GM18858 (cell line): ENCODE results near the gene A2ML1.
A peak's percentile ranks its signal among the peaks of the same experiment; 100 is the strongest.
"Not testable (repeated sequence)": the region's sequence is repeated elsewhere in the genome, so short reads cannot be mapped to it uniquely, and the experiment has no call there.

Source experiments
- ATAC-seq: cut with Tn5 transposase; IDR thresholded peaks from one replicate; pipeline ENCODE4 v1.9.1; 2021; ENCODE audit not compliant: unreplicated experiment

A2ML1 gene

DNA sequence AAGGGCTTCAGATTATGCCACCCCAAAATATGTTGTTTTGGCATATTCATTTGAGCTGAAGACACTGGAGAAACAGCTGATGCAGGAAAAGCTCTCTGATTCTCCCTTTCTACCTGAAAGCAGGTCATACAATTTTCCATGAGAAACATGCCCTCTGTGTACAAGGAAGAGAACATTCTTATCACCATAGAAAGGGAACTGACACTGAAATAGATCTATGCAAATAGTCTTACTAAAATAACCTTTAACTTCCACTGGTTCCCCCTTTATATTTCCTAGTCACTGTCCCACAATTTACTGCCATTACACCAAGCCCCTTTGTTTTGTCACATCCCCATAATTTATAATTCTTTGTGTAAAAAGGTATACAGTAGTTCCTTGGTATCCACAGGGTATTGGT, 82.2 kb downstream of the A2ML1 start:
- no peak for ATAC-seq

DNA sequence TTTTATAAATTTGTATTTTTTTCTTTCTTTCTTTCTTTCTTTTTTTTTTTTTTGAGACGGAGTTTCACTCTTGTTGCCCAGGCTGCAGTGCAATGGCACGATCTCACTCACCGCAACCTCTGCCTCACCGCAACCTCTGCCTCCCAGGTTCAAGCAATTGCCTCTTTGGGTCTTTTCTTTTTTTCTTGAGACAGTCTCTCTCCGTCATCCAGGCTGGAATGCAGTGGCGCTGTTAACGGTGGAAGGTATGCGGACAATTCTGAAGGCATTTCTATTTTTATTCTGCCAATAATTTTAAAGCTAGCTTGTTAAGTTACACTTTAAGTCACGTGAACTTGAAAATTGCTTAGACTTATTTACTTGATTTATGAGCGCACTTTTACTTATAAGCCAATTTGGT, 83.1 kb downstream of the A2ML1 start:
- ATAC-seq = no peak

DNA sequence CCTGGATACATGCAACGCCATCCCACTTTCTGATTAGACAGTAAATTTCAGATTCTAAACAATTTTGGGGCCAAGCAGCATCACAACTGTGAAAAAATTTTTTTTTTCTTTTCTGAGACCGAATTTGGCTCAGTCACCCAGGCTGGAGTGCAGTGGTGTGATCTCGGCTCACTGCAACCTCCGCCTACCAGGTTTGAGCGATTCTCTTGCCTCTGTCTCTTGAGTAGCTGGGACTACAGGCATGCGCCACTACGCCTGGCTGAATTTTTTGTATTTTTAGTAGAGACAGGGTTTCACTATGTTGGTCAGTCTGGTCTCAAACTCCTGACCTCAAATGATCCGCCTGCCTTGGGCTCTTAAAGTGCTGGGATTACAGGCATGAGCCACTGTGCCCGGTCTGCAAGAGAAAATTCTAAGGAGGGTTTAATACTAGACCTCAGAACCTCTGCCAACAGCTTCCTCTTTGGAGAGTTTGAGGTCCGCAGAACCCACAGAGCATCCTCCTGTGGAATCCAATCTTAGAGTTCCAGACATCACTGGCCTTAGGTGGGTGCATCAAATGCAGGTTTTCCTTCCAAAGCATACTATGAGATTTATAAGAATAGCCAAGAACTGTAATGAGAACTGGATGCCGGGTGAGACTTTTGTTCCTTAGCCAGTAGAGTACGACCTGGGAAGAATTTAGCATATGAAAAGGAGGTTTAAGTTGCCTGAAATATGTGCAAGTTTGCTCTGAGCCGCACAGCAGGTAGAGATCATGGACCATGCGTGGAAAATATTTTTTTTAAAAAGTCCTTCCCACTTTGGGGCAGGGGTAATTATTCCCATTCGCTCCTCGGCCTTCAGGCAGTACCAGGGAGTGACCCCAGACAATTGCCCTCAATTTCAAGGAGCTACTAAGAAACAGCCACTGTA, 84.1 kb downstream of the A2ML1 start:
- ATAC-seq = no peak

DNA sequence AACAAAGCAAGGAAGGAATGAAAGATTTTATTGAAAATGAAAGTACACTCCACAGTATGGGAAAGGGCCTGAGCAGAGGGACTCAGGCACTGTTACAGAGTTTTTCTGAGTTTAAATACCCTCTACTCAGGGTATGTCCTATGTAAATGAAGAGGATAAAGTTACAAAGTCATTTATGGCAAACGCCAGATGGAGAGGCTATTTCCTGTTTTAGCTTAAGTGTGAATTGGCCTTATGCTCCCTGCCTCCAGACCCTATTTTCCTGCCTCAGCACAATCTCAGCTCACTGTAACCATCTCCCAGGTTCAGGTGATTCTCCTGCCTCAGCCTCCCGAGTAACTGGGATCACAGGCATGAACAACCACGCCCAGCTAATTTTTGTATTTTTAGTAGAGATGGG, 85.1 kb downstream of the A2ML1 start:
- ATAC-seq = no peak

DNA sequence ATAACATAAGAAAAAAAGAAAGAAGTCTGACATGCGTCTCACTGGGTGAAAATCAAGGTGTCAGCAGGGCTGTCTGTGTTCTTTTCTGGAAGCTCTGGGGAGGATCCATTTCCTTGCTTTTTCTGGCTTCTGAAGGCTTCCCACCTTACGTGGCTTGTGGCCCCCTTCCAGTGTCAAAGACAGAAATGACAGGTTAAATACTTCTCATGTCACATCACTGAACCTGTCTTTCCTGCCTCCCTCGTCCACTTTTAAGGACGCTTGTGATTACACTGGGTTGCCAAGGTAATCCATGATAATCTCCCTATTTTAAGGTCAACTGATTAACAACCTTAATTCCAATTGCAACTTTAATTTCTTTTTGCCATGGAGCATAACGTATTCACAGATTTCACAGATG, 87.3 kb downstream of the A2ML1 start:
- no peak for ATAC-seq

DNA sequence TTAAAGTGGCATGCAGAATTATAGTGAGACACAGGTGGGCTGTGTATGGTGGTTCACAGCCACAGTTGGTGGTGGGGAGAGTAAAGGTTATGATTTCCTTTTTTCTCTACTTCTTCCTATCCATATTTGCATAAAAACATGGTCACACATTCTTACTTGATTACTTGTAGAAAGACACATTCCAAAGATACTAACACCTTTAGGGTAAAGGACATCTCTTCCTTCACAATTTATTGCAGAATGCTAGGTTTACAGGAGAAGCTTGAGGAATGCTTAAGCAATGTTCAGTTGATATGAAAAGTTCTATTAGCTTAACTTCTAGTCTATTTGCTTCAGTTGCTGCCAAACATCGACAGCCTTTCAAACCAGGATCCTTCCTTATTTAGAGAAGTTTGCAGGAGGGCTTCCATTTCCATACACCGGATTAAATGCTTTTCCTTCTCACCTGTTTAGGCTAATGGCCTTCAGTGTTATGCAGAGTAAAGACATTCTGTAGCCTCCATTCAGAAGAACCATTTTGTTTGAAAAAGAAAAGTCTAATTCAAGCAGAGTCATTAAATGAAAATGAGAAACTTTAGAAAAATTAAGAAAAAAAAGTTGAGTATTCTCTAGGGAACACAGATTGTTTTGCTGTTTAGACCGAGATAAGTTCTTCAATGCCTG, 89.3 kb downstream of the A2ML1 start:
- no peak for ATAC-seq

DNA sequence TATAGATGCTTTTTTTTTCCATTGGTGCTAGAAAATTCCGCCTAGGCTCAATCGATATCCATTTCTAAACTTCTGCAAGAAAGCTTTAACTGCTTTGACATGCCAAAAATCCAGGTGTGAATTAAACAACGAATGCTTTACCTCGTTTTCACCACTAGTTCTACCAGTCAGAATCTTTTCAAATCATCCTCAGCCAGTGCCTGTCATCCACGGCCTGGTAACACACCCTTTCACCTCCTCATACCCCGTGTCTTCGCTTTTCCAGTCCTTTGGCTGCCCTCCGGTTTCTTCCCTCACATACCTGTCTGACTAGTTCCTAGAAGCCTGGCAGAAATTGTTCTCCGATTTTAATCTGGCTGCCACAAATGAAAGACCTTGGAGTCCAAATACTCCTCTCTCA, 90.5 kb downstream of the A2ML1 start:
- no peak for ATAC-seq

DNA sequence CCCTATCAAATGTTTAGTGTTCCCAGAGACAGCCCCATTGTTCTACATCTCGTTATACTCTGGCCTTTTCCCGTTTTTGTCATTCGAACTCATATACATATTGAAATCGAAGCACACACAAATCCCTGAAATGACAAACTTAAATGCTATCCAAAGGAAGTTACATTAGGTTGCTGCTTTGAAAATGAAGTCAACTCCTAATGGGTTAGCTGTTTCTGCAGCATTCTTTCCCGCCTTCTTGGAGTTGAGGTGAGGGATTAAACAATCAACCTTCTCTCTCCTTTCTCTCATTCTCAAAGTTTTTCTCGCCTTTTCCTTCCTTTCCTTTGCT, 91.2 kb downstream of the A2ML1 start:
- ATAC-seq = no peak

DNA sequence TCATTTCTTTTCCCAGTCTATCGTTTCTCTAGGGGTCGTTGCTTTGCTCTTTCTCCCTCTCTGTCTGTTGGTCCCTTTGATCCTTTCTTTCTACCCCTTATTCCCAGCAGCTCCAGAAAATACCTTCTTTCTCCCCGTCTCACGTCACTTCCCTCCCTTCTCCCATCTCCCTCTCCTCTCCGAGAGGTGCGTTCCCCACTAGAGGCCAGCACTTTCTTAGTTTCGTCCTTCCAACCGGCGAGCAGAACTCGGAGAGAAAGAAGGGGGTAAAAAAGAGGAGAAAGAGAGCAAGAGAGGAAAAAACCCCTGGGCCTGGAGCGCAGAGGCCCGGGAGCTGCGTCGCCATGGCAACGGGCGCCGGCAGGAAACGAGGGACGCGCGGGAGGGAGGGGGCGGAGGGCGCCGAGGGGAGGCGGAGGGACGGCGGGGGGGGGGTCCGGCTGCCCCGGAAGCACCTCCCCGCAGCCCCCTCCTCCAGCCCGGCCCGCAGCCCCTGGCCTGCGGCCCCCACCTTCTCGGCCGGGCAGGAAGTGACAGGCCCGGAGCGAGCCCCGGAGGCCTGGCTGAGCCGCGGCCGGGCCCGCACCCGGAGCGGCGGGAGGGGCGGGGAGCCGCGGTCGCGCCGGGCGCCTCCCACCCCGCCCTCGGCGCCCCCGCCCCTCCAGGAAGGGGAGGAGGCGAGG, 91.8 kb downstream of the A2ML1 start, which contains the start of gene PHC1:
TSS of gene PHC1 (plus strand) at position 477 of the 683 bp plus-strand sequence. CDS start 3,169 bp downstream, outside the sequence.
- ATAC-seq = peak; percentile 35

DNA sequence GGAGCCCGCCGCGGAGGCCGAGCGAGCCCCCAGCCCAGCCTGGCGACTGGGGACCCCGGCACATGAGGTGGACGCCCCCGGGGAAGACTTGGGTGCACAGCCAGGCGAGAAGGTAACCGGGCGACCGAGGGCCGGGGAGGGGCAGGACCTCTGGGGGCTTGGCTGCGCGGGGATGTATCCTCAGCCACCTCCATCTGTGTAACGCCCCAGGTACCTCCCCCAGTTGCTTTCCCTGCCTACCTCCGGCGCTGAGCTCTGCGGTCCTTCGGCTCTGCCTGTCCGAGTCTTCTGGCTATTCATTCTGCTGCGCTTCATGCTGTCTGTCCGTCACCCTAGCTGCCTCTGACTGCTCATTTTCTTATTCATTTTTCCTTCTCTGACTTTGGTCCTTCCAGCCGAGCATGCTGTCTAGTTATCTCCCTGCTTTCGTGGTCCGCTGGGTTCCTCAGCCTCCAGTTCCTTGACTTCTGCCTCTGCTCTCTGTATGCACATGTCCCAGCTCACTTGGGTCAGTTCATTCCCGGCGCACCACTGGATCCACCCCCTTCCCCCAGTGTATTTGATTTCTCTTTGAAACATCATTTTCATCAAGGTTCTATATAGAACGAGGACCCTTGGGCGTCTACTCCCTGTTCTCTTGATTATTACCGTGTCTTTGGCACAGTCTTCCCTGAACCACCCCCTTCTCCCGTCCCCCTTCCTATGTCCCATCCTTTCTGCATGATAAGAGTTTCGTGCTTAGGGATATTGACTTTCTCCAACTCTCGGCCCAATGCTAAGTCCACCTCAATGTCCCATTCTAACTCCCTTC, 92.5 kb downstream of the A2ML1 start:
- no peak for ATAC-seq

DNA sequence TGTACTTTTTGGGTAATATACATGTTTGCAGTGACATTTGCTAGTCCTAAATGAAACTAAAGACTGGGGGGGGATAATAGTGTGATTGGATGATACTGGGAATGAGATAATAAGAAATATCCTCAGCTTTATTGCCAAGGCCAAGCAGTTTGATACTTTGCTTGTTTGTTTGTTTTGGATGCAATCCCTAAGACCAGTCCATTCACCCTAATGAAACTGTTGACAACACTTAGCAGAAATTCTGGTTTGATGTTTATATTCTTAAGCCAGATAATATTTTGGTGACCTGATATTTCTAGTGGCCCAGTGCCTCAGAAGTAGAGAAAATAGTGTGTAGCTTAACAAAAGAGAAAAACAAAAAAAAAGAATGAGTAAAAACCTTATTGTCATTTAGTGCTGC, 93.7 kb downstream of the A2ML1 start:
- ATAC-seq = no peak

DNA sequence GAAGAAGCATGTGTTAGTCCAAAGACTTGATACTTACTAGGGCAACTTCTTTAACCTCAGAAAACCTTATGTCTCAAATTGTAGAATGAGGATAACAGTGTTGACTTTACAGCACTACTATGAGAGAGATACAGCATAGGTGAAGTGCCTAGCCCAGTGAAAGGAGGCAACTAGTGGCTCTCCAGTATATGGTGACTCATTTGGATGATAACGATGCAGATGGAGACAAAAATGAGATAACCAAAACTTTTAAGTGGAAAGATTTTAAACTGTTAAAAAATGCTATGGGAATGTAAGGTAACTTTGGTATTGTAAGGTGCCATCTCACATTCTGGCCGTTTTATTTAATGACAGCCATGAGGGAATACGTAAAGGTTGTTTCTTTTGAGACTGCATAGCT, 94.6 kb downstream of the A2ML1 start:
- ATAC-seq = no peak

DNA sequence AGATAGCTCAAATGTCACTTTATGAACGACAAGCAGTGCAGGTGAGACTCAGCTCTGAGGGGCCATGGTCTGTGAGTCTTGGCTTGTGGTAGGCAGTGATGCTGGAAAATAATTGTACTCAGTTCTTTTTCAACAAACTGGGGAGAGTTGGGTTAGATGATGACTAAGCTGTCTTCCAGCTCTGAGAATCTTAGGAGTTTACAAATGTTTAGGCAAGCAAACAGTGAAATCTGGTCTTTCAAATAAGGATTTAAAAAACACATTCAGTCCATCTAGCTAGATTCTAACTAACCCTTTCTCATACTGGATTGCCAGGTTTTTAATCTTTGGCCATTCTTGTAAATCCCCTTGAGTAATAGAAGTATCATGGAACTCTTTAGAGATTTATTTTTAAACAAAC, 95.3 kb downstream of the A2ML1 start:
- ATAC-seq = no peak

DNA sequence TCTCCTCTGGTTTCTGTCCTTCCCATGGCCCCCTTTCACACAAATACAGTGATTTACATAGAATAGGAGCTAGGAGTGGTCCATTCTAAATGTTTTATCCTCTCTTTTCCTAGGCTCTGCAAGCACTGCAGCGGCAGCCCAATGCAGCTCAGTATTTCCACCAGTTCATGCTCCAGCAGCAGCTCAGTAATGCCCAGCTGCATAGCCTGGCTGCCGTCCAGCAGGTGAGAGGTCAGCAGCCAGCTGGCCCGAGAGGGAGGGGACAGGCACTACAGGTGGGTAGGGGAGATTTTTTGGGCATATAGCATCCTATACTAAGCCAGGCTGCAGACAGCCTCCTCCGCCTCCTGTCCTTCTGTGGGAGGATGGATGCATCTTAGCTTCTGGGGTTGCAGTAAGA, 97.2 kb downstream of the A2ML1 start:
- not testable (repeated sequence) for ATAC-seq

DNA sequence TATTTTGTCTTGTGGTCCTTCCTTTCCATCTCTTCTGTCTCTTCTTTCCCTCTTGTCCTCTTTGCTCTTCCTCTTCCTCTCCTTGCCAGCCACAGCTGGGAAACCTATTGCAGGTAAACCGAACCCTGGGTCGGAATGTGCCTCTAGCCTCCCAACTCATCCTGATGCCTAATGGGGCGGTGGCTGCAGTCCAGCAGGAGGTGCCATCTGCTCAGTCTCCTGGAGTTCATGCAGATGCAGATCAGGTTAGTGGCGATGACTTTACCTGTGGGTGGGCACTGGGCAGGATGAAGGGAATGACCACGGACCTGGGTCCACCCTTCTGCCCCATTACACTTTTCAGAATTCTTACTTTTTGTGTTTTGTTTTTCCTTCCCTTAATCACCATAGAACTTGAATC, 100.1 kb downstream of the A2ML1 start:
- ATAC-seq = no peak
